HG03135 (cell line): ENCODE measurements around the gene COX7A2L.

Experiments
- ATAC-seq: cut with Tn5 transposase; IDR thresholded peaks from one replicate; pipeline ENCODE4 v1.9.1; 2021; ENCODE audit warnings: mild to moderate bottlenecking, moderate library complexity; ENCODE audit not compliant: unreplicated experiment

Gene COX7A2L

DNA sequence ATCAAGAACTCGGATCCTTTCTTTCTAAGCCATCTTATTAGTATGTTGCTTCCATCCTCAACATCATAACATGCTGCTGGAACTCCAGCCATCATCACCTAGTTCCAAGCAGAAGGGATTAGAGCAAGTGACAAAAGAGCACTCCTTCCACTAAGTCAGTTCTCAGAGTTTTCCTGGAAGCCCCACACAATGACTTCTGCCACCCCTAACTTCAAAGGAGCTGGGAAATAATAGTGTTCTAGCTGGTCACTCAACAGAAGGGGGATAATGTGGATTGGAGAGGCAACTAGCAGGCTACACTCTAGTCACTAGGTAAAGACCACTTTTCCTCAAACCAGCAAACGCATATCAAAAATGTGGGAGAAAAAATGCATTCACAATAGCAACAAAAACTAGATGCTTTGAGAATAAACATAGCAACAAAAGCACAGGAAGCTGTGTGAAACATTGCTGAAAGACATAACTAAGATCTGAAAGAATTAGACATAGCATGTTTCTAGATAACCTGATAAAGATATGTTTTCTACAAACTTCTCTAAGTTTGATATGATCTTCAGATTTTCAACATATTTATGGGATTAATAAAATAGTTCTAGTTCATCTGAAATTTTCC is 39.5 kb downstream of the COX7A2L start:
- no peak for ATAC-seq

GRCh38 chr2:42319265-42319664 is 41.8 kb downstream of the COX7A2L start:
- ATAC-seq = no peak

DNA sequence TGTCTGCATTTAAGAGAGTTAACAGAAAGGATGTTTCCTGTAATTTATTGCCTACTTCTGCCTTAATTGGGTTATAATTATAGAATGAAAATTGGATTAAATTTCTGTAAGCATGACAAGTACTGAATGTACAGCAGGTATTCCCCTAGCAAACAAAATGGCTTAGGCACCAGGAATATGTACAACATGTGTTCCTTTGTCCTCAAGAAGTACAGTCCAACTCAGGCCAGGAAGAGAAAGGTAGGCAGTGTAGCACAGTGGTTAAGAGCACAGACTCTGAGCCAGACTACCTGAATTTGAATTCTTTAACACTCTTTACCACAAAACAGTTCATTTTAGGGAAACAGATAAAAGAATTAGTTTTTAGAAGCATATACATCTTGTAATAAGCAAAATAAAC is 43.1 kb downstream of the COX7A2L start:
- ATAC-seq = no peak

GRCh38 chr2:42317486-42317885 is 43.5 kb downstream of the COX7A2L start:
- ATAC-seq = no peak

DNA sequence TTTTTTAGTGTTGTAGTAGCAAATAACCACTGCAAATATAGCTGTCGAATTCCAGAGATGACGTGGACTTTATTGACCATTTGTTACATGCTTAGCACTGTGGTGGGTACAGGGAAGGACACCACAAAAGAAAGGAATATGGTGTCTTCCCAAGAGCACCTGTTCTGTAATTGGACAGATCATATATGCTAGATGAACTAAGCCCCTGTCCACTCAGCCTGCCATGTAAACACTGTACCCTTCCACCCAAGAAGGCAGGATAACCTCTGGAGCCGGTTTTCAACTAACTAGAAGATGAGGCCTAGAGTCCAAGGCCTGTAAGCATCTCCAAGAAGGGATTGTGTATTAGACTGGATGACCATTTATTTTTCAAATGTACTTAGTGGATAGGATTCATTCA is 44.1 kb downstream of the COX7A2L start:
- no peak for ATAC-seq

DNA sequence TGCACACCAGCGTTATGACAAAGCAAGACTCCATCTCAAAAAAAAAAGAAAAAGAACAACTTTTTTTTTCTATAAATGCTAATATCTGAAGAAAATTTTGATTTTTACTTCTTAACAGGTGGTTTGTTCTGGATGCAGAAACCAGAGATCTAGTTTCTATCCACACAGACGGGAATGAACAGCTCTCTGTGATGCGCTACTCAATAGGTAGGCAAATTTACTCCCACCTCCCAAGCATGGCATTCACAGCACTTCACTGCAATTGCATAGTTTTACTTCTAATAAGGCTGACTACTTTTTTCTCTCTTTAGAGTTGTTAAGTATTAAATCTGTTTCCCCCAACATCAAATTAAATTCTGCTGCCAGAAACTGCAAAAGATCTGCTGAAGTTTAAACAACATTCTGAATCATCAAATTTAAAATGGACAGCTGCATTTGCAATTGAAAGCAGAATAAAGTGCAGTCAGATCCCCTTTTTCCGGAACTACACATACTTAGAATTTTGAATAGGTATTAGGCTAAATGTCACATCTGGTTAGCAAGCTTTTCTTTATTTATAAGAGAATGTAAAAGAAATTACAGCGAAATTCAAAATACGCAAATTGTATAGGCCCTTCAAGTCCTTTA is 45.1 kb downstream of the COX7A2L start:
- no peak for ATAC-seq

GRCh38 chr2:42314892-42315468 is 46.0 kb downstream of the COX7A2L start:
- no peak for ATAC-seq

DNA sequence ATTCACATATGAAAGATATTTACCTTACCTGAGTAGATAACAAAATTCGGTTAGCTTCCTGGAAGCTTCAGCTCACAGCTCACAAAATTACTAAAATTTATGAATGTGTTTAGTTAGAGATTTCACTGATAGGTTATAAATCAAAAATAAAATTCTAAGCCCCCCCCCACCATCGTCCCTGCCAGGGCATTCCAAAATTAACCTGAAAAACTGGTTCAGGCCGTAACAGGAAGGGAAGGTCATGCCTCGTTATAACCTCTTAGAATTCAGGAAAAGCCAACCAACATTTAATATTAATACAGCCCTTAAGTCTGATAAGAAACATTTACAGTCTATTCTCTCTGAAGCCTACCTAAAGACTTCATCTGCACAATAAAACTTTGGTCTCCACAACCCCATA is 48.9 kb downstream of the COX7A2L start:
- ATAC-seq = no peak

- ATAC-seq = no peak
These were observed 51.0 kb downstream of the COX7A2L start for GRCh38 chr2:42310007-42310515.

GRCh38 chr2:42309366-42309765 is 51.7 kb downstream of the COX7A2L start:
- peak; percentile 57 for ATAC-seq

GRCh38 chr2:42307180-42307579 is 53.8 kb downstream of the COX7A2L start:
- no peak for ATAC-seq

GRCh38 chr2:42304059-42304713 is 56.8 kb downstream of the COX7A2L start:
- no peak for ATAC-seq

- no peak for ATAC-seq
These were observed 57.8 kb downstream of the COX7A2L start for GRCh38 chr2:42303252-42303651.

GRCh38 chr2:42300527-42300926 is 60.5 kb downstream of the COX7A2L start:
- no peak for ATAC-seq
